ENCODE results near the gene NCOA3.

Gene NCOA3

GRCh38 chr20:47704746-47705496 is 203.2 kb downstream of the NCOA3 start:
- H3K4me3 ChIP-seq (ENCODE audit: low read depth, low read length) = no peak overlapping the region
- TF ChIP-seq, protein P1, sequence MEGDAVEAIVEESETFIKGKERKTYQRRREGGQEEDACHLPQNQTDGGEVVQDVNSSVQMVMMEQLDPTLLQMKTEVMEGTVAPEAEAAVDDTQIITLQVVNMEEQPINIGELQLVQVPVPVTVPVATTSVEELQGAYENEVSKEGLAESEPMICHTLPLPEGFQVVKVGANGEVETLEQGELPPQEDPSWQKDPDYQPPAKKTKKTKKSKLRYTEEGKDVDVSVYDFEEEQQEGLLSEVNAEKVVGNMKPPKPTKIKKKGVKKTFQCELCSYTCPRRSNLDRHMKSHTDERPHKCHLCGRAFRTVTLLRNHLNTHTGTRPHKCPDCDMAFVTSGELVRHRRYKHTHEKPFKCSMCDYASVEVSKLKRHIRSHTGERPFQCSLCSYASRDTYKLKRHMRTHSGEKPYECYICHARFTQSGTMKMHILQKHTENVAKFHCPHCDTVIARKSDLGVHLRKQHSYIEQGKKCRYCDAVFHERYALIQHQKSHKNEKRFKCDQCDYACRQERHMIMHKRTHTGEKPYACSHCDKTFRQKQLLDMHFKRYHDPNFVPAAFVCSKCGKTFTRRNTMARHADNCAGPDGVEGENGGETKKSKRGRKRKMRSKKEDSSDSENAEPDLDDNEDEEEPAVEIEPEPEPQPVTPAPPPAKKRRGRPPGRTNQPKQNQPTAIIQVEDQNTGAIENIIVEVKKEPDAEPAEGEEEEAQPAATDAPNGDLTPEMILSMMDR (IDR thresholded peaks at IDR 0.05; ENCODE audit: low read depth, low read length, missing control alignments) = peak; percentile 29
- DNase-seq (ENCODE audit: low read depth) = no peak

- no peak for DNase-seq (ENCODE audit: low read depth)
- TF ChIP-seq, protein P1 (IDR thresholded peaks at IDR 0.05; ENCODE audit: low read depth, low read length, missing control alignments) = no peak
- no peak overlapping the region for H3K4me3 ChIP-seq (ENCODE audit: low read depth, low read length)
Observed at GRCh38 chr20:47705497-47705856, 203.8 kb downstream of the NCOA3 start.

DNA sequence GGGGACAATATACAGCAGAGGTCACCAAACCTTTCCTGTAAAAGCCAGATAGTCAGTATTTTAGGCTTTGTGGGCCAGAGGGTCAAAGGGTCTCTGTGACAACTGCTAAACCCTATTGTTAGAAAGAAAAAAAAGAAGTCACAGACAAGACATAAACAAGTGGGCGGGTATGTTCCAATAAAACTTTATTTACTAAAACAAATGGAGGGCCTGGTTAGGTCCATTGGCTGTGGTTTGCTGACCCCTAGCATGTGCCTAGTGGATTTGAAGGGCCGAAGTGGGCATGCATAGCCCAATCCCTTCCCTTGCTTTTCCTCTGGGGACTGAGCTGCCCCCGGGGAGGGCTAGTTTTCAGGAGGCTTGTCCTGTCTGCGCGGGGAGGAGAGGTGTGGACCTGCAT is 204.7 kb downstream of the NCOA3 start:
- no peak for DNase-seq (ENCODE audit: low read depth)
- TF ChIP-seq, protein P1 (IDR thresholded peaks at IDR 0.05; ENCODE audit: low read depth, low read length, missing control alignments) = no peak
- H3K4me3 ChIP-seq (ENCODE audit: low read depth, low read length) = no peak overlapping the region

All from GM12864 (cell line).